Activated CD8-positive, alpha-beta memory T cell treated with anti-CD3 and anti-CD28 coated beads for 1 hour (primary cell): ENCODE results near the gene CENPVL2.
"Not testable (repeated sequence)": the region's sequence is repeated elsewhere in the genome, so short reads cannot be mapped to it uniquely, and the experiment has no call there.

Experiments
- DNase-seq, 2 donors: peaks; one replicate each; pipeline ENCODE4 v3.0.0-alpha.2; 2020; ENCODE audit warnings: low read depth in 1 of 2; ENCODE audit errors: extremely low read depth in 1 of 2

CENPVL2 gene

GRCh38 chrX:51682720-51683062 lies at the start of gene CENPVL2:
TSS of gene CENPVL2 (minus strand) at chrX:51682831. CDS start at chrX:51682831, 0 bp downstream.
- DNase-seq, result not testable (repeated sequence)

- no peak for DNase-seq
These were observed 45.6 kb upstream of the CENPVL2 start for GRCh38 chrX:51728202-51728601.

GRCh38 chrX:51712943-51713647 lies 30.5 kb upstream of the CENPVL2 start:
- DNase-seq, result not testable (repeated sequence)

GRCh38 chrX:51710277-51711164 lies 27.9 kb upstream of the CENPVL2 start, which contains the start of gene CENPVL1:
TSS of gene CENPVL1 (plus strand) at chrX:51710512. CDS start at chrX:51710512, 0 bp downstream.
- DNase-seq, result not testable (repeated sequence)

- DNase-seq, result no peak
These were observed 14.8 kb upstream of the CENPVL2 start for GRCh38 chrX:51697397-51697796.

GRCh38 chrX:51694254-51694653 lies 11.6 kb upstream of the CENPVL2 start:
- no peak for DNase-seq

GRCh38 chrX:51681808-51682719 lies 567 bp downstream of the CENPVL2 start:
- DNase-seq, result not testable (repeated sequence)

- not testable (repeated sequence) for DNase-seq
These were observed 2.8 kb downstream of the CENPVL2 start for GRCh38 chrX:51679689-51680433.

GRCh38 chrX:51665981-51666380 lies 16.6 kb downstream of the CENPVL2 start:
- no peak for DNase-seq

- no peak for DNase-seq
These were observed 39.3 kb downstream of the CENPVL2 start for GRCh38 chrX:51643377-51643776.

- no peak for DNase-seq
These were observed 41.1 kb downstream of the CENPVL2 start for GRCh38 chrX:51641421-51642021.

- DNase-seq, result not testable (repeated sequence)
These were observed 46.1 kb downstream of the CENPVL2 start for GRCh38 chrX:51636511-51636910.
